ENCODE data around the gene SELENON.

GRCh38 chr1:25769625-25770383, 30.2 kb upstream of the SELENON start:
- TF ChIP-seq CTCF (IDR thresholded peaks at IDR 0.05; ENCODE audit: poor library complexity) = no peak
- TF ChIP-seq EZH2 (IDR thresholded peaks at IDR 0.05; ENCODE audit: borderline replicate concordance) = no peak
- no peak for TF ChIP-seq EZH2phosphoT487 (IDR thresholded peaks at IDR 0.05; ENCODE audit: low read depth, severe bottlenecking, unreplicated experiment)

Data from hepatocyte (in vitro differentiated cells).